GM15510 (cell line): ENCODE data around the gene SEMA4A.

Source experiments
- POLR2A ChIP-seq: IDR thresholded peaks from 3 replicates; pipeline ENCODE4 v1.6.1; 2011; ENCODE audit warnings: borderline replicate concordance; ENCODE audit not compliant: insufficient read length; ENCODE audit errors: extremely low read depth

SEMA4A gene

GRCh38 chr1:156160000-156160742 lies 6.8 kb downstream of the SEMA4A start:
- no peak for TF ChIP-seq POLR2A

GRCh38 chr1:156160743-156161171 lies 7.4 kb downstream of the SEMA4A start:
- no peak for TF ChIP-seq POLR2A

- no peak for TF ChIP-seq POLR2A
These were observed 9.1 kb downstream of the SEMA4A start for GRCh38 chr1:156162430-156163037.

GRCh38 chr1:156163712-156164111 lies 10.3 kb downstream of the SEMA4A start:
- no peak for TF ChIP-seq POLR2A

GRCh38 chr1:156164125-156164831 lies 10.9 kb downstream of the SEMA4A start:
- no peak for TF ChIP-seq POLR2A

- no peak for TF ChIP-seq POLR2A
These were observed 11.7 kb downstream of the SEMA4A start for GRCh38 chr1:156165083-156165482.

GRCh38 chr1:156167536-156167935 lies 14.2 kb downstream of the SEMA4A start:
- TF ChIP-seq POLR2A = no peak

GRCh38 chr1:156172696-156173470 lies 19.5 kb downstream of the SEMA4A start:
- no peak for TF ChIP-seq POLR2A

GRCh38 chr1:156176610-156177210 lies 23.3 kb downstream of the SEMA4A start:
- TF ChIP-seq POLR2A = no peak

- no peak for TF ChIP-seq POLR2A
These were observed 24.7 kb downstream of the SEMA4A start for GRCh38 chr1:156177919-156178654.

- TF ChIP-seq POLR2A = no peak
These were observed 27.1 kb downstream of the SEMA4A start for GRCh38 chr1:156180471-156180870.

- no peak for TF ChIP-seq POLR2A
These were observed 38.0 kb downstream of the SEMA4A start for GRCh38 chr1:156191292-156191964.

- TF ChIP-seq POLR2A = no peak
These were observed 39.8 kb downstream of the SEMA4A start for GRCh38 chr1:156193208-156193487.

- peak; percentile 77 for TF ChIP-seq POLR2A
These were observed 40.3 kb downstream of the SEMA4A start, which contains the start of gene SLC25A44 for GRCh38 chr1:156193488-156194299. SLC25A44 (plus strand) TSS chr1:156194104; CDS start chr1:156199848, 5,744 bp downstream.
